WTC11 (cell line): ENCODE measurements around the gene DIDO1.

Experiments used
- CTCF ChIP-seq: fragments of 200-600 bp; IDR thresholded peaks from 2 replicates; pipeline ENCODE4 v1.8.0; 2022; ENCODE audit warnings: antibody characterized with exemption
- FOXP1 ChIP-seq: sonication (generic); formaldehyde crosslinking; IDR thresholded peaks from 2 replicates; pipeline ENCODE4 v1.8.0; 2022; ENCODE audit warnings: missing genetic modification reagents, mild to moderate bottlenecking, moderate library complexity, borderline replicate concordance
- JAZF1 ChIP-seq: fragments of 250-450 bp; sonication (Bioruptor Pico); IDR thresholded peaks from 2 replicates; pipeline ENCODE4 v1.9.0; 2021; ENCODE audit warnings: moderate library complexity, mild to moderate bottlenecking, inconsistent platforms
- NR1H2 ChIP-seq: sonication (generic); formaldehyde crosslinking; IDR thresholded peaks from 2 replicates; pipeline ENCODE4 v1.9.0; 2021; ENCODE audit warnings: mild to moderate bottlenecking, moderate library complexity, missing genetic modification reagents
- ZNF423 ChIP-seq: fragments of 250-450 bp; sonication (Bioruptor Pico); IDR thresholded peaks from 2 replicates; pipeline ENCODE4 v2.1.2; 2022; ENCODE audit warnings: mild to moderate bottlenecking, moderate library complexity
- ZNF512 ChIP-seq: sonication (generic); formaldehyde crosslinking; IDR thresholded peaks from 2 replicates; pipeline ENCODE4 v1.8.1; 2022; ENCODE audit warnings: missing genetic modification reagents, borderline replicate concordance
- ZSCAN18 ChIP-seq: fragments of 250-450 bp; sonication (Bioruptor Pico); IDR thresholded peaks from 2 replicates; pipeline ENCODE4 v2.1.2; 2022; ENCODE audit warnings: mild to moderate bottlenecking, moderate library complexity

GRCh38 chr20:62914436-62914835 lies 11.9 kb downstream of the DIDO1 start:
- no peak for TF ChIP-seq CTCF
- no peak for TF ChIP-seq ZNF512
- no peak for TF ChIP-seq FOXP1
- TF ChIP-seq ZSCAN18 (CRISPR knock-in tag) = no peak
- TF ChIP-seq ZNF423 (CRISPR knock-in tag) = no peak
- TF ChIP-seq NR1H2 (CRISPR knock-in tag) = no peak
- no peak for TF ChIP-seq JAZF1 (CRISPR knock-in tag)
